Posterior vena cava (tissue), 2 donors: ENCODE data around the gene FAM3A. TPM values are rescaled to one million over a fixed set of nuclear protein-coding genes. Genes with fewer than 3 reads are reported as not detected.
"Not testable (repeated sequence)": the region's sequence is repeated elsewhere in the genome, so short reads cannot be mapped to it uniquely, and the experiment has no call there.

Source experiments
- DNase-seq: peaks from one replicate; pipeline ENCODE4 v3.0.0-alpha.2; 2020; ENCODE audit warnings: low spot score
- intact Hi-C, 2 donors: fragments of 100-400 bp; cut with DNase I; formaldehyde crosslinking; loops; one replicate each; pipeline versions ENCODE4 v1.14.1 to v1.14.2; 2022 to 2023
- total RNA-seq, 2 donors: library from RNA; stranded (reverse); fragmentation: NEBNext Ultra II Directional; extraction: Animal tissue kit (Norgen Biotek cat#: 25700); gene quantifications; one replicate each; pipeline ENCODE4 v1.2.1, GENCODE V29; 2021
- donor health status: DM: yes; HTN: yes; CAD: no.
- donor health status: DM: yes; HTN: yes; CAD: no.

FAM3A gene
- total RNA-seq, 2 donors from 2014 or later: 26.1 to 28.6 TPM

- DNase-seq, intact Hi-C loops: not testable (repeated sequence)
These were observed 24.3 kb upstream of the FAM3A start for GRCh38 chrX:154540365-154540764.

DNA sequence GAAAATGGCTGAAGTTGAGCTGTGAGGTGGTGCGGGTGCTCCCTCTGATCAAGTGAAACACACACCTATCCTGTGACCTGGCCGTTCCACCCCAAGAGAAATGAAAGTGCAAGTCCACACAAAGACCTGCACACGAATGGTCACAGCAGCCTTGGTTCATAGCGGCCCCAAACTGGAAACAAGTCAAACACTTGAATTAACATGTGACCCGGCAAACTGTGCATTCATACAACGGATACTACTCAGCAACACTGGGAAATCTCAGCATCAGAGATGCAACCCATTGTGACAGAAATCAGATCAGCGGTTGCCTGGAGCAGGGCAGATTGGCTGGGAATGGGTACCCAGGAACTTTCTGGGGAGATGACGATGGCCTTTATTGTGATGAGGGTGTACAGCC lies 23.0 kb upstream of the FAM3A start:
- no peak for DNase-seq
- intact Hi-C loops: no loop called here

- intact Hi-C loops: no loop called here
- no peak for DNase-seq
These were observed 19.9 kb upstream of the FAM3A start for GRCh38 chrX:154535892-154536291.

DNA sequence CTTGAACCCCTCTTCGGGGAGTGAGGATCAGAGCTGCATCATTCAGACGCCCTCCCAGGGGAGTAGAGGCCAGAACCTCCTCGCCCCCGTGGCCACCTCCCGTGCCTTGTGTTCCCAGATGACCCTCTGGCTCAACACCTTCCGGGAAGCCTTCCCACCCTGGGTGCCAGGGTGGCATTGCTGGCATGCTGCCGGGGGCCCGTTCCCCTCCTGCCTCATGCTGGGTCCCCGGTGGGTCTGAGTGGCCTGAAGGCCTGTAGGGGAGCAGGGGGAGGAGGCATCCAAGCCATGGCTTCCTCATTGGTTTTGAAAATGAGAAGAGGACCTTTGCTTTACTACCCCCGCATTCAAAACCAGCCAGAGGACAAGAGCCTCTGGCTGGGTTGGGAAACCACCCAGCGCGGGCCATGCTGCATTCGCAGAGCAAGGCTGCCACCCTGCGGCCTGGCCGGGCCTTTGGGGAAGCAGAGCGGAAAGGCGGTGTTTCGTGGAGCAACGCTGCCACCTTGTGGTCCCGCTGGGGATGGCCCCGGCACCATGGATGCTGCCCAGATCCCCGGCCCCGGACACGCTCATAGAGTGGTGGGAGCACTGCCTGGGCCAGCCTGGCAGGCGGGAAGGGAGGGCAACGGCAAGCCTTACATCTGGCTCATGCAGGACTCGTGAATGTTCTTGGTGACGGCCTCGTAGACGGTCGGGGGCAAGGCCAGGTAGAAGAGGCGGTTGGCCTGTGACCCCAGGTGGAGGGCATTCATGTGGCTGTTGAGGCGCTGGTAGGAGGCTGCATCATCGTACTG lies 18.7 kb upstream of the FAM3A start:
- intact Hi-C loops: loop anchor here in 1 of 2 donors (5.0 kb wide), 1 partner anchor 47 kb away; the partner anchor contains the start of gene UBL4A
- DNase-seq: peak; percentile 97

DNA sequence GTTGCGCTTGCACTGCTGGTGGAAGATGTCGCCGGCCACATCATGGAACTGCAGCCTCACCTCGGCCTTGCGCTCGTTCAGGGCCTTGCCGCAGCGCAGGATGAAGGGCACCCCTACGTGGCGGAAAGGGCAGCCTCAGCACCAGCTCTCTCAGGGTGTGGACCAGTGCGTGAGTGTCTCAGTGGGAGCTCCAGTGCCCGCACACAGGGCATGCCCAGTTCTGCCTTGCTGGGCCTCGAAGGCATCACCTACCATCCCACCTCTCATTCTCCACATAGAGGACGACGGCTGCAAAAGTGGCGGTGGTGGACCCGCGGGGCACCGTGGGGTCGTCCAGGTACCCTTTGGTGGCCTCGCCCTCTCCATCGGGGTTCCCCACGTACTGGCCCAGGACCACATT lies 16.7 kb upstream of the FAM3A start:
- intact Hi-C loops: loop anchor here in 1 of 2 donors (5.0 kb wide), 1 partner anchor 45 kb away; the partner anchor contains the start of gene UBL4A

GRCh38 chrX:154531626-154532025 lies 15.6 kb upstream of the FAM3A start:
- intact Hi-C loops: loop anchor here in 1 of 2 donors (5.0 kb wide), 1 partner anchor 44 kb away; the partner anchor contains the start of gene UBL4A

More for the DNA sequence above, 16.7 kb upstream of the FAM3A start:
- no peak for DNase-seq

DNA sequence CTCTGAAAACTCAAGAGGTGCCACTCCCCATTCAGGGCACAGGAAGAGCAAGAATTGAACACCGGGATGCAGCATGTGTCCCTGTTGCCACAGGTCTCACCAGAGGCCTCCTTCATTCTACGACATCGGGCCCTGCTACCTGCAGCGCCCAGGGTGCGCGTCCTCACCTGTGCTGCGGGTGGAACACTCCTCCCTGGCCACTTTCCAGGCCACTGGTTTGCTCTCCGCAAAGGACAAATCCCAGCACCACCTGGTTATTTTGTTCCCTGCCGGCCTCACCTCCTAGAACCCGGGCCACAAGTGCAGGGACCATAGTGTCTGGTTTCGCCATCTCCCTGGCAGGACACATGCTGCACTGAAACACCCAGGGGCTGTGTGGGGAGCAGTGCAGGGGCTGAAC lies 14.3 kb upstream of the FAM3A start:
- DNase-seq: no peak
- intact Hi-C loops: loop anchor here in 1 of 2 donors (5.0 kb wide), 1 partner anchor 43 kb away; the partner anchor contains the start of gene UBL4A

More at GRCh38 chrX:154531626-154532025, 15.6 kb upstream of the FAM3A start:
- no peak for DNase-seq

DNA sequence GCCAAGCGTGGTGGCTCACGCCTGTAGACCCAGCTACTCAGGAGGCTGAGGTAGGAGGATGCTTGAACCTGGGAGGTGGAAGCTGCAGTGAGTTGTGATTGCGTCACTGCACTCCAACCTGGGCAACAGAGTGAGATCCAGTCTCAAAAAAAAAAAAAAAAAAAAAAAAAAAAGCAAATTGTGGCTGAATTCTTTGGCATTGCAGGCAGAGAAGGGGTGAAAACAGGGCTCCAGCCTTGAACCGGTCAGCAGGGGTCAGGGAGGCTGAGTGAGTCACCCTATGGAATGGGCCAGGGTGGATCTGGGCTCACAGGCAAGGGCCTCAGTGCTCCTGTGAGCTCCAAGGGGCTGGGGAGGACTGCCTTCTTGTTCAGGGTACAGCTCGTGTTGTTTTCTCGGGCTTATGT lies 13.2 kb upstream of the FAM3A start:
- no peak for DNase-seq
- intact Hi-C loops: no loop called here

GRCh38 chrX:154526901-154527675 lies 11.1 kb upstream of the FAM3A start:
- intact Hi-C loops: no loop called here
- peak; percentile 94 for DNase-seq

GRCh38 chrX:154525606-154526490 lies 9.8 kb upstream of the FAM3A start:
- DNase-seq: no peak
- intact Hi-C loops: no loop called here

- no peak for DNase-seq
- intact Hi-C loops: loop anchor here in 1 of 2 donors (5.0 kb wide), 1 partner anchor 742 kb away; no protein-coding TSS in a partner anchor
These were observed 3.4 kb upstream of the FAM3A start for GRCh38 chrX:154519389-154519788.

- DNase-seq: no peak
- intact Hi-C loops: loop anchor here in 1 of 2 donors (5.0 kb wide), 1 partner anchor 740 kb away; no protein-coding TSS in a partner anchor
These were observed 1.2 kb upstream of the FAM3A start for GRCh38 chrX:154517101-154517781.

DNA sequence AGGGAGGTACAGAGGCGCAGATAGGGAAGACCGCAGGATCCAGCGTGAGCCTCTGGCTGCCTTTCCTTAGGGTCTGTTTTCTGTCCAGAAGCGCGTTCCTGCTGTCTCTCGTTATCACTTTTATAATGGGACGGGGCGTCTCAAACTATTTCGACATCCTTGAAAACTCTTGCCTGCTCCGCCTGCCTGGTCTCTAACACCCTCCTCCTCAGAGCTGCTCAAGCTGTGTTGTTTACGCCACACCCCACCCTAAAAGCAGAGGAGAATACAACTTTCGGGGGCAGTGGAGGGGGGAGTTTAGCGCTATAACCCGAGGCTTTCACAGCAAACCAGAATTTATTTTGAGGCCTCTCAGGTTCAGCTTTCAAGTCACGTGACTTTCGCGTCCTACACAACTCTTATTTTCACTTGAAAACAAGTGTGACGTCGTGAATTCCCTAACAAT lies 646 bp upstream of the FAM3A start:
- intact Hi-C loops: loop anchor here in 1 of 2 donors (5.0 kb wide), 1 partner anchor 739 kb away; no protein-coding TSS in a partner anchor
- no peak for DNase-seq

GRCh38 chrX:154515090-154515965 lies 704 bp downstream of the FAM3A start:
- DNase-seq: no peak

GRCh38 chrX:154513716-154514115 lies 2.3 kb downstream of the FAM3A start:
- intact Hi-C loops: no loop called here
- DNase-seq: no peak

More at GRCh38 chrX:154515090-154515965, 704 bp downstream of the FAM3A start:
- intact Hi-C loops: loop anchor here in 1 of 2 donors (5.0 kb wide), 1 partner anchor 738 kb away; no protein-coding TSS in a partner anchor

- no peak for DNase-seq
- intact Hi-C loops: no loop called here
These were observed 3.0 kb downstream of the FAM3A start for GRCh38 chrX:154512879-154513553.

DNA sequence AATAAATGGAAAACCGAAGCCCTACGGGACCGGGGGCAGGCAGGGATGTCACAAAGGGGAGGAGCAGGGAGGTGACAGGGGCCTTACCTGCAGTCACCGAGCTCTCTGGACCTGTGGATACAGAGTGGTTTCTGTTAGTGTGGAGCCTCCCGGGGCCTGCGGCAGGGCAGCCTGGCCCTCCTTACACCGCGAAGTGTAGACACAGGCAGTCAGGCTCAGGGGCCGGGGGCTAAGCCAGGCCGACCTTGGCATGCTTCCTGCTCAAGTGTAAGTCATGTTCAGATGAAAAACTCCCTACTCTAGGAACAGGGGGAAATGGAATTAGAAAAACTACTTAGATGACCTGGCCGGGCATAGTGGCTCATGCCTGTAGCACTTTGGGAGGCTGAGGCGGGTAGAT lies 4.3 kb downstream of the FAM3A start:
- DNase-seq: no peak
- intact Hi-C loops: no loop called here
